K562 (cell line): ENCODE data around the gene PHF3. TPM values are rescaled to one million over a fixed set of nuclear protein-coding genes. Genes with fewer than 3 reads are reported as not detected.

Source experiments
- ATAC-seq: fragments of 200-7000 bp; cut with Tn5 transposase; 3 replicates; pipeline ENCODE4 v1.9.1; 2020; ENCODE audit warnings: moderate library complexity
- BruUV-seq: library from RNA; stranded (reverse); fragments of 400-500 nt; replicated peaks from 2 replicates; lab custom pipeline; 2021; lab: Mats Ljungman, UMichigan
- CTCF ChIA-PET: fragments of 300-600 bp; formaldehyde crosslinking; extraction: SDS; loops from one replicate; lab custom pipeline; 2021; ENCODE audit warnings: low intra/inter-chr PET ratio; lab: Yijun Ruan, JAX
- POLR2A ChIA-PET: fragments of 300-600, 350-650 bp; sonication (Branson Sonifier 250); formaldehyde crosslinking; extraction: SDS; loops from one replicate; lab custom pipeline; 2021; ENCODE audit warnings: antibody characterized with exemption, inconsistent platforms; lab: Yijun Ruan, JAX
- DNase-seq, 4 experiments: peaks; one replicate each; pipeline versions ENCODE4 v3.0.0 to v3.0.0-alpha.2; 2011 to 2018; ENCODE audit warnings: low spot score in 3 of 4, mixed read lengths in 3 of 4; ENCODE audit errors: extremely low read depth in 1 of 4
- FAIRE-seq: peaks from 2 replicates; lab custom pipeline; 2011; peaks lifted over from hg19 to GRCh38; lab: Jason Lieb, UNC
- H2AFZ ChIP-seq: 2 replicates; pipeline ENCODE4 v1.6.0; 2011; ENCODE audit warnings: low read depth, low read length, control low read depth, inconsistent platforms
- H3K27ac ChIP-seq: fragments of 200-600 bp; 3 replicates; pipeline ENCODE4 v1.8.0; 2011; ENCODE audit warnings: low read depth, mild to moderate bottlenecking, control low read depth, inconsistent platforms, low read length, moderate library complexity, mixed read lengths; ENCODE audit errors: extremely low read depth
- H3K27me3 ChIP-seq, 2 experiments: fragments of 300-600 bp in 1 of 2; 2 replicates in 1 of 2; 3 replicates in 1 of 2; pipeline versions ENCODE4 v1.6.0 to v1.8.0; 2011; ENCODE audit warnings: inconsistent platforms in 2 of 2, low read length in 2 of 2, mild to moderate bottlenecking in 1 of 2, mixed read lengths in 1 of 2, moderate library complexity in 1 of 2; ENCODE audit not compliant: control insufficient read depth in 2 of 2, insufficient read depth in 2 of 2
- H3K36me3 ChIP-seq: fragments of 300-600 bp; 3 replicates; pipeline ENCODE4 v1.8.0; 2011; ENCODE audit warnings: mild to moderate bottlenecking, low read length, inconsistent platforms; ENCODE audit not compliant: control insufficient read depth, insufficient read depth
- H3K4me1 ChIP-seq, 2 experiments: fragments of 200-600 bp in 1 of 2; replicated peaks in 1 of 2; 2 replicates in 1 of 2; 3 replicates in 1 of 2; pipeline versions ENCODE4 v1.5.1 to v1.8.0; 2011; ENCODE audit warnings: inconsistent platforms in 2 of 2, low read length in 2 of 2, mild to moderate bottlenecking in 1 of 2, mixed read lengths in 1 of 2, moderate library complexity in 1 of 2; ENCODE audit not compliant: control insufficient read depth in 2 of 2, insufficient read depth in 2 of 2
- H3K4me2 ChIP-seq: 2 replicates; pipeline ENCODE4 v1.6.1; 2011; ENCODE audit warnings: low read length, control low read depth, inconsistent platforms, mixed read lengths; ENCODE audit not compliant: insufficient read depth
- H3K4me3 ChIP-seq: fragments of 200-600 bp; sonication (generic), shearing (Covaris generic); 2 replicates; pipeline ENCODE4 v1.5.1; 2016; ENCODE audit warnings: control low read depth, inconsistent platforms
- H3K79me2 ChIP-seq: fragments of 200-600 bp; 3 replicates; pipeline ENCODE4 v1.8.0; 2011; ENCODE audit warnings: low read length, inconsistent platforms; ENCODE audit not compliant: control insufficient read depth, insufficient read depth
- H3K9ac ChIP-seq, 2 experiments: 2 replicates each; pipeline versions ENCODE4 v1.6.0 to v1.6.1; 2011; ENCODE audit warnings: low read depth in 2 of 2, low read length in 2 of 2, control low read depth in 1 of 2, inconsistent platforms in 1 of 2, mild to moderate bottlenecking in 1 of 2, mixed read lengths in 1 of 2; ENCODE audit not compliant: insufficient read depth in 1 of 2
- H3K9me1 ChIP-seq: one replicate; pipeline ENCODE4 v1.6.0; 2011; ENCODE audit warnings: inconsistent platforms, mild to moderate bottlenecking, low read length, moderate library complexity; ENCODE audit not compliant: control insufficient read depth, insufficient read depth
- H3K9me3 ChIP-seq: replicated peaks from 2 replicates; pipeline ENCODE4 v1.5.1; 2011; ENCODE audit warnings: low read depth, low read length, inconsistent platforms; ENCODE audit not compliant: control insufficient read depth, insufficient read depth
- H4K20me1 ChIP-seq: replicated peaks from 2 replicates; pipeline ENCODE4 v1.6.1; 2011; ENCODE audit warnings: low read length, inconsistent platforms, mixed read lengths; ENCODE audit not compliant: control insufficient read depth, insufficient read depth
- E2F6 ChIP-seq, 2 experiments: IDR thresholded peaks; 2 replicates each; pipeline ENCODE4 v1.6.1; 2011; ENCODE audit warnings: borderline replicate concordance in 1 of 2, control low read depth in 1 of 2, low read depth in 1 of 2, low read length in 1 of 2, mild to moderate bottlenecking in 1 of 2, mixed read lengths in 1 of 2, moderate library complexity in 1 of 2; ENCODE audit not compliant: insufficient read depth in 1 of 2, insufficient read length in 1 of 2, poor library complexity in 1 of 2, severe bottlenecking in 1 of 2; ENCODE audit errors: extremely low read depth in 1 of 2
- FOXA1 ChIP-seq: fragments of 450-650 bp; IDR thresholded peaks from 2 replicates; pipeline ENCODE4 v1.6.1; 2016; ENCODE audit warnings: mild to moderate bottlenecking, borderline replicate concordance
- FOXJ3 ChIP-seq: sonication (generic); formaldehyde crosslinking; IDR thresholded peaks from 2 replicates; pipeline ENCODE4 v1.4.0; 2020; ENCODE audit warnings: mild to moderate bottlenecking, missing genetic modification reagents
- HOMEZ ChIP-seq: fragments of 250-450 bp; sonication (Bioruptor Pico); IDR thresholded peaks from 2 replicates; pipeline ENCODE4 v1.4.0; 2020; ENCODE audit warnings: mild to moderate bottlenecking, moderate library complexity
- MAFK ChIP-seq: IDR thresholded peaks from 2 replicates; pipeline ENCODE4 v1.6.1; 2011; ENCODE audit warnings: low read length, improper control_type of control experiment
- NFE2L1 ChIP-seq: fragments of 450-650 bp; IDR thresholded peaks from 2 replicates; pipeline ENCODE4 v1.6.1; 2016; ENCODE audit warnings: missing genetic modification characterization, low read depth, mild to moderate bottlenecking, missing compliant biosample characterization, moderate library complexity, borderline replicate concordance
- SNIP1 ChIP-seq: fragments of 450-650 bp; IDR thresholded peaks from 2 replicates; pipeline ENCODE4 v1.7.1; 2017; ENCODE audit warnings: low read depth, mild to moderate bottlenecking
- TCF3 ChIP-seq: sonication (generic); formaldehyde crosslinking; IDR thresholded peaks from 2 replicates; pipeline ENCODE4 v1.4.0; 2020; ENCODE audit warnings: mild to moderate bottlenecking, missing genetic modification reagents
- XRCC4 ChIP-seq: IDR thresholded peaks from one replicate; pipeline ENCODE4 v1.6.1; 2011; ENCODE audit not compliant: insufficient read depth, insufficient read length; ENCODE audit errors: extremely low read depth
- ZFP1 ChIP-seq: fragments of 450-650 bp; formaldehyde crosslinking; IDR thresholded peaks from 2 replicates; pipeline ENCODE4 v1.4.0; 2020; ENCODE audit warnings: mild to moderate bottlenecking, mixed read lengths
- ZNF324 ChIP-seq: fragments of 250-450 bp; sonication (Bioruptor Pico); IDR thresholded peaks from 2 replicates; pipeline ENCODE4 v1.4.0; 2020; ENCODE audit warnings: mild to moderate bottlenecking
- ZNF431 ChIP-seq: sonication (generic); formaldehyde crosslinking; IDR thresholded peaks from 2 replicates; pipeline ENCODE4 v1.8.0; 2022; ENCODE audit warnings: mild to moderate bottlenecking, missing genetic modification reagents
- ZNF551 ChIP-seq: fragments of 250-450 bp; sonication (Bioruptor Pico); IDR thresholded peaks from 2 replicates; pipeline ENCODE4 v1.5.0; 2021; ENCODE audit warnings: mild to moderate bottlenecking, moderate library complexity
- ZNF644 ChIP-seq: fragments of 200-800 bp; sonication (Bioruptor generic); IDR thresholded peaks from 2 replicates; pipeline ENCODE4 v1.6.1; 2016; ENCODE audit warnings: low read depth, missing genetic modification characterization, missing compliant biosample characterization
- ZSCAN32 ChIP-seq: fragments of 450-650 bp; formaldehyde crosslinking; IDR thresholded peaks from 2 replicates; pipeline ENCODE4 v1.4.0; 2020; ENCODE audit warnings: mild to moderate bottlenecking, moderate library complexity
- ZZZ3 ChIP-seq: fragments of 450-650 bp; IDR thresholded peaks from 2 replicates; pipeline ENCODE4 v1.6.1; 2016; ENCODE audit warnings: antibody characterized with exemption, mild to moderate bottlenecking, moderate library complexity
- WGBS: fragments of 100-300 bp; shearing (Covaris generic); methylation state at CpG from one replicate; pipeline ENCODE4 v1.1.6; 2016; ENCODE audit warnings: low coverage, mixed read lengths; ENCODE audit not compliant: insufficient coverage; ENCODE audit errors: missing lambda C conversion rate; 5-methylcytosine and 5-hydroxymethylcytosine counted together
- in situ Hi-C: fragments of 300-500 bp; cut with MboI; formaldehyde crosslinking; loops from 4 replicates; pipeline ENCODE4 v1.15.0; 2018; ENCODE audit warnings: inconsistent platforms, mixed read lengths
- intact Hi-C: fragments of 100-400 bp; cut with micrococcal nuclease; formaldehyde crosslinking; loops from 2 replicates; pipeline ENCODE4 v1.14.2; 2022
- polyA plus RNA-seq, 8 experiments: library from polyadenylated mRNA; depleted of rRNA in 4 of 8; stranded (reverse) in 5 of 8; unstranded in 3 of 8; fragments of >200 nt; fragmentation: Nextera tagmentation in 2 of 8; fragmentation: Illumina TruSeq in 1 of 8; extraction: Ambion mirVana in 2 of 8; extraction: Trizol in 1 of 8; gene quantifications; 2 replicates each; pipeline versions ENCODE4 v1.2.1 to v1.2.3, GENCODE V29; 2011 to 2014; ENCODE audit warnings: inconsistent platforms in 1 of 8, missing spikeins in 1 of 8
- total RNA-seq, 7 experiments: library from RNA; depleted of rRNA in 6 of 7; stranded (reverse); fragments of >200 nt in 6 of 7; fragmentation: Illumina TruSeq in 2 of 7; extraction: Trizol in 2 of 7; gene quantifications; 2 replicates each; pipeline versions ENCODE4 v1.2.1 to v1.2.3, GENCODE V29; 2011 to 2021; ENCODE audit warnings: low replicate concordance in 1 of 7
- TF ChIP-seq, protein P1 (sequence below): fragments of 250-450 bp; sonication (Bioruptor Pico); IDR thresholded peaks from 2 replicates; pipeline ENCODE4 v1.9.0; 2021; ENCODE audit warnings: mild to moderate bottlenecking, inconsistent platforms

Gene PHF3
- total and polyA plus RNA-seq, 9 of the 15 experiments (the other 6 are each of a cell fraction or from before 2014, with no cell fraction given) = 8.1 to 51.2 (median 30.9) TPM

GRCh38 chr6:63652980-63653379, 17.4 kb downstream of the PHF3 start (continued):
- TF ChIP-seq FOXA1 = no peak

DNA sequence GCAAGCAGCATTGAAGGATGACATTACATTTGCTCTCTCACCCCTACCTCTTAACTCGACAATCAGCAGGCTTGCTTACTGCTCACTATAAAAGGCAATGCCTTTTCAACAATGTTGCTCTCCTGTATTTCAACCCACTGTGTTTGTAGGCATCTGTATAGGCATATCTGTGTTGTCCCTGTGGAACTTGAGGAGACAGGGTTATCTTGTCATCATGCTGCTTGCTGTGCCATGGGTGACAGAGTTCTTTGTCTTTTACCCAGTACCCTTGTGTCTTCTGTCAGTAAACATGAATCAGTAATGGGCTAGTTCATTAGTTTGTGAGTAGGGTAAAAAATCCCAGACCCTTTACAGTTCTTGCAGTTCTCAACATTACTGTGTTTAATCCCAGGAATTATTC, 25.2 kb downstream of the PHF3 start:
- no TSS peak for BruUV-seq
- H3K9me3 ChIP-seq = no peaks in the 10 kb centered on the region
- DNase-seq (no peak), ATAC-seq (peak; percentile 51), FAIRE-seq (no peak)
- CTCF ChIA-PET = no interaction called here
- peaks cover 0 to 14% of the 10 kb centered on the region in 2 experiments; a peak in 3 of 5 replicates for H3K4me1 ChIP-seq
- WGBS = 22% methylated on average over 1 of the region's 1 CpG
- no peaks in the 10 kb centered on the region for H3K27me3 ChIP-seq
- no peak overlapping the region for H3K9ac ChIP-seq
- no peaks in the 10 kb centered on the region for H3K36me3 ChIP-seq
- H2AFZ ChIP-seq = no peak overlapping the region
- intact Hi-C loops (no loop called here), in situ Hi-C loops (no loop called here)
- POLR2A ChIA-PET = interaction anchor here (1.1 to 1.4 kb wide), 2 partner anchors 12 to 21 kb away, joined by 3 to 6 read pairs; no protein-coding TSS in a partner anchor
- peaks cover 2% of the 10 kb centered on the region for H3K9me1 ChIP-seq
- H3K4me3 ChIP-seq = no peak overlapping the region
- no peak overlapping the region for H3K4me2 ChIP-seq
- H4K20me1 ChIP-seq = peaks cover 16% of the 10 kb centered on the region; the same call in 1 of the 2 replicates
- H3K27ac ChIP-seq = no peak overlapping the region
- peaks cover 99% of the 10 kb centered on the region for H3K79me2 ChIP-seq
- no peak for TF ChIP-seq SNIP1
- no peak for TF ChIP-seq ZNF644 (tag)
- TF ChIP-seq E2F6 (IDR thresholded peaks at IDR 0.05; ENCODE audit: borderline replicate concordance in 1 of 2, extremely low read depth in 1 of 2, insufficient read depth in 1 of 2, insufficient read length in 1 of 2, low read depth in 1 of 2, low read length in 1 of 2, poor library complexity in 1 of 2, severe bottlenecking in 1 of 2) = no peak
- TF ChIP-seq HOMEZ = no peak
- no peak for TF ChIP-seq ZZZ3
- TF ChIP-seq, protein P1, sequence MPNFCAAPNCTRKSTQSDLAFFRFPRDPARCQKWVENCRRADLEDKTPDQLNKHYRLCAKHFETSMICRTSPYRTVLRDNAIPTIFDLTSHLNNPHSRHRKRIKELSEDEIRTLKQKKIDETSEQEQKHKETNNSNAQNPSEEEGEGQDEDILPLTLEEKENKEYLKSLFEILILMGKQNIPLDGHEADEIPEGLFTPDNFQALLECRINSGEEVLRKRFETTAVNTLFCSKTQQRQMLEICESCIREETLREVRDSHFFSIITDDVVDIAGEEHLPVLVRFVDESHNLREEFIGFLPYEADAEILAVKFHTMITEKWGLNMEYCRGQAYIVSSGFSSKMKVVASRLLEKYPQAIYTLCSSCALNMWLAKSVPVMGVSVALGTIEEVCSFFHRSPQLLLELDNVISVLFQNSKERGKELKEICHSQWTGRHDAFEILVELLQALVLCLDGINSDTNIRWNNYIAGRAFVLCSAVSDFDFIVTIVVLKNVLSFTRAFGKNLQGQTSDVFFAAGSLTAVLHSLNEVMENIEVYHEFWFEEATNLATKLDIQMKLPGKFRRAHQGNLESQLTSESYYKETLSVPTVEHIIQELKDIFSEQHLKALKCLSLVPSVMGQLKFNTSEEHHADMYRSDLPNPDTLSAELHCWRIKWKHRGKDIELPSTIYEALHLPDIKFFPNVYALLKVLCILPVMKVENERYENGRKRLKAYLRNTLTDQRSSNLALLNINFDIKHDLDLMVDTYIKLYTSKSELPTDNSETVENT = no peak
- no peak for TF ChIP-seq NFE2L1 (tag)
- TF ChIP-seq ZFP1 (CRISPR knock-in tag) = no peak
- no peak for TF ChIP-seq XRCC4
- TF ChIP-seq ZNF551 (CRISPR knock-in tag) = no peak
- no peak for TF ChIP-seq TCF3 (CRISPR knock-in tag)
- no peak for TF ChIP-seq FOXJ3 (CRISPR knock-in tag)
- no peak for TF ChIP-seq ZSCAN32
- TF ChIP-seq MAFK = no peak
- TF ChIP-seq ZNF431 (CRISPR knock-in tag) = no peak
- TF ChIP-seq ZNF324 (CRISPR knock-in tag) = no peak
